GM12878 (cell line): ENCODE results near the gene REEP1. TPM values are rescaled to one million over a fixed set of nuclear protein-coding genes. Genes with fewer than 3 reads are reported as not detected.

ENCODE experiments used
- ATF2 ChIP-seq: IDR thresholded peaks from 2 replicates; pipeline ENCODE4 v1.6.1; 2012; ENCODE audit warnings: low read length, inconsistent platforms
- CHD1 ChIP-seq: IDR thresholded peaks from 2 replicates; pipeline ENCODE4 v1.6.1; 2012; ENCODE audit warnings: low read depth, low read length, improper control_type of control experiment
- CHD2 ChIP-seq: IDR thresholded peaks from 2 replicates; pipeline ENCODE4 v1.6.1; 2011; ENCODE audit warnings: low read depth, low read length, improper control_type of control experiment, borderline replicate concordance
- CREB1 ChIP-seq: IDR thresholded peaks from 2 replicates; pipeline ENCODE4 v1.6.1; 2012; ENCODE audit warnings: low read depth, mild to moderate bottlenecking, inconsistent platforms
- FOXM1 ChIP-seq: IDR thresholded peaks from 2 replicates; pipeline ENCODE4 v1.6.1; 2012; ENCODE audit warnings: low read depth, mild to moderate bottlenecking, inconsistent platforms, low read length, moderate library complexity
- HDAC6 ChIP-seq: fragments of 200-600 bp; sonication (generic); IDR thresholded peaks from one replicate; pipeline ENCODE4 v1.8.0; 2017; ENCODE audit warnings: antibody characterized with exemption; ENCODE audit not compliant: unreplicated experiment
- IKZF2 ChIP-seq, 2 experiments: fragments of 450-650 bp; IDR thresholded peaks; 2 replicates each; pipeline ENCODE4 v1.6.1; 2017; ENCODE audit warnings: mild to moderate bottlenecking in 2 of 2, moderate library complexity in 2 of 2
- IRF4 ChIP-seq: IDR thresholded peaks from 2 replicates; pipeline ENCODE4 v1.6.1; 2011; ENCODE audit warnings: low read depth, low read length
- KAT2A ChIP-seq: conservative IDR thresholded peaks from 2 replicates; pipeline ENCODE4 v1.6.1; 2011; ENCODE audit warnings: low read depth, low read length; ENCODE audit not compliant: control insufficient read depth
- NKRF ChIP-seq: fragments of 450-650 bp; conservative IDR thresholded peaks from 2 replicates; pipeline ENCODE4 v1.6.1; 2017; ENCODE audit warnings: mild to moderate bottlenecking, moderate library complexity
- POLR2AphosphoS5 ChIP-seq: IDR thresholded peaks from 2 replicates; pipeline ENCODE4 v1.6.1; 2011; ENCODE audit warnings: mild to moderate bottlenecking, low read length, inconsistent platforms
- POU2F2 ChIP-seq: IDR thresholded peaks from 3 replicates; pipeline ENCODE4 v1.6.1; 2011; ENCODE audit warnings: low read depth, mild to moderate bottlenecking, low read length, borderline replicate concordance
- PRDM15 ChIP-seq: fragments of 450-650 bp; formaldehyde crosslinking; IDR thresholded peaks from 2 replicates; pipeline ENCODE4 v1.4.0; 2020; ENCODE audit warnings: mild to moderate bottlenecking, moderate library complexity
- SKIL ChIP-seq: fragments of 450-650 bp; IDR thresholded peaks from 2 replicates; pipeline ENCODE4 v1.6.1; 2017; ENCODE audit warnings: mild to moderate bottlenecking, low read depth, inconsistent platforms; ENCODE audit not compliant: poor library complexity, severe bottlenecking
- ZNF687 ChIP-seq: fragments of 450-650 bp; IDR thresholded peaks from 2 replicates; pipeline ENCODE4 v1.6.1; 2017; ENCODE audit warnings: mild to moderate bottlenecking, moderate library complexity
- polyA plus RNA-seq, 11 experiments: library from polyadenylated mRNA; depleted of rRNA in 4 of 11; unstranded in 6 of 11; stranded (reverse) in 5 of 11; fragments of >200 nt; fragmentation: Nextera tagmentation in 4 of 11; fragmentation: Illumina TruSeq in 1 of 11; extraction: Ambion mirVana in 4 of 11; extraction: Trizol in 1 of 11; gene quantifications; 1 replicate in 1 of 11; 2 replicates in 10 of 11; pipeline versions ENCODE4 v1.2.1 to v1.2.3, GENCODE V29; 2011 to 2016; ENCODE audit warnings: inconsistent platforms in 2 of 11, missing spikeins in 2 of 11, low read depth in 1 of 11
- total RNA-seq, 4 experiments: library from RNA; depleted of rRNA in 3 of 4; stranded (reverse); fragments of >200 nt in 3 of 4; fragmentation: Illumina TruSeq in 1 of 4; extraction: Trizol in 1 of 4; gene quantifications; 2 replicates each; pipeline versions ENCODE4 v1.2.1 to v1.2.3, GENCODE V29; 2013 to 2021

Gene REEP1
- total and polyA plus RNA-seq, 10 of the 15 experiments (the other 5 are each of a cell fraction or from before 2014, with no cell fraction given) = 0.02 to 0.30 (median 0.09) TPM; not detected in 1

- TF ChIP-seq ZNF687 (no peak), FOXM1 (peak; percentile 66), POU2F2 (peak; percentile 82; the same call in 2 of the 3 replicates), IRF4 (peak; percentile 88), SKIL (no peak), IKZF2 (IDR thresholded peaks at IDR 0.05) (peak; percentile 41 to 47; a peak in 2 of 4 replicates), CREB1 (peak; percentile 76), HDAC6 (no peak), KAT2A (no peak), POLR2AphosphoS5 (0 out of 2 replicates have a peak, but pooled peaks have one; percentile 44), CHD2 (no peak), ATF2 (peak; percentile 68), CHD1 (no peak), PRDM15 (CRISPR knock-in tag) (no peak), NKRF (no peak)
Measured at GRCh38 chr2:86249579-86250391, 87.6 kb downstream of the REEP1 start (continued).
